Uterus (tissue), 4 donors: ENCODE results near the gene ZDHHC11. TPM values are rescaled to one million over a fixed set of nuclear protein-coding genes. Genes with fewer than 3 reads are reported as not detected.
A peak's percentile ranks its signal among the peaks of the same experiment; 100 is the strongest.
"Not testable (repeated sequence)": the region's sequence is repeated elsewhere in the genome, so short reads cannot be mapped to it uniquely, and the experiment has no call there.

ENCODE experiments used
- DNase-seq, 2 donors: peaks; one replicate each; pipeline ENCODE4 v3.0.0-alpha.2; 2019 to 2020
- H3K27ac ChIP-seq, 2 donors: fragments of 200-600 bp; sonication (generic); 1 replicate in 1 of 2; 2 replicates in 1 of 2; pipeline ENCODE4 v1.5.1; 2016 to 2018
- H3K27me3 ChIP-seq, 2 donors: fragments of 200-600 bp; sonication (generic); one replicate each; pipeline ENCODE4 v1.5.1; 2018 to 2019; ENCODE audit warnings: control low read depth in 1 of 2
- H3K36me3 ChIP-seq, 2 donors: fragments of 200-600 bp; sonication (generic); one replicate each; pipeline ENCODE4 v1.5.1; 2019; ENCODE audit warnings: control low read depth in 1 of 2
- H3K4me1 ChIP-seq, 2 donors: fragments of 200-600 bp; sonication (generic); one replicate each; pipeline ENCODE4 v1.5.1; 2018 to 2019; ENCODE audit warnings: control low read depth in 1 of 2
- H3K4me3 ChIP-seq, 2 donors: fragments of 200-600 bp; sonication (generic); 1 replicate in 1 of 2; 2 replicates in 1 of 2; pipeline ENCODE4 v1.5.1; 2018 to 2019; ENCODE audit warnings: mild to moderate bottlenecking in 1 of 2
- H3K9me3 ChIP-seq, 2 donors: fragments of 200-600 bp; sonication (generic); one replicate each; pipeline ENCODE4 v1.5.1; 2019; ENCODE audit warnings: control low read depth in 1 of 2
- POLR2A ChIP-seq, 2 donors: fragments of 450-650 bp; IDR thresholded peaks; one replicate each; pipeline ENCODE4 v1.6.1; 2016; ENCODE audit warnings: antibody characterized with exemption in 2 of 2, mild to moderate bottlenecking in 1 of 2, moderate library complexity in 1 of 2
- intact Hi-C: fragments of 100-400 bp; cut with DNase I; formaldehyde crosslinking; loops from one replicate; pipeline ENCODE4 v1.15.1; 2023; ENCODE audit warnings: low total_unique reads
- total RNA-seq, 4 donors: library from RNA; depleted of rRNA in 3 of 4; stranded (reverse); fragments of >200 nt in 3 of 4; gene quantifications; one replicate each; pipeline versions ENCODE4 v1.1.0 to v1.2.4, GENCODE V29; 2014 to 2023
- TF ChIP-seq, protein P1 (sequence below), 4 experiments: fragments of 200-600 bp in 2 of 4; fragments of 450-650 bp in 2 of 4; sonication (generic) in 2 of 4; IDR thresholded peaks; one replicate each; pipeline ENCODE4 v1.5.1; 2016 to 2019; ENCODE audit warnings: antibody characterized with exemption in 4 of 4, mild to moderate bottlenecking in 2 of 4, moderate library complexity in 1 of 4
- donor health status: DM: yes; HTN: yes; CAD: no.

ZDHHC11 gene
- total RNA-seq, 4 donors from 2014 or later = 1.8 to 14.4 (median 8.2) TPM; not detected in 1

DNA sequence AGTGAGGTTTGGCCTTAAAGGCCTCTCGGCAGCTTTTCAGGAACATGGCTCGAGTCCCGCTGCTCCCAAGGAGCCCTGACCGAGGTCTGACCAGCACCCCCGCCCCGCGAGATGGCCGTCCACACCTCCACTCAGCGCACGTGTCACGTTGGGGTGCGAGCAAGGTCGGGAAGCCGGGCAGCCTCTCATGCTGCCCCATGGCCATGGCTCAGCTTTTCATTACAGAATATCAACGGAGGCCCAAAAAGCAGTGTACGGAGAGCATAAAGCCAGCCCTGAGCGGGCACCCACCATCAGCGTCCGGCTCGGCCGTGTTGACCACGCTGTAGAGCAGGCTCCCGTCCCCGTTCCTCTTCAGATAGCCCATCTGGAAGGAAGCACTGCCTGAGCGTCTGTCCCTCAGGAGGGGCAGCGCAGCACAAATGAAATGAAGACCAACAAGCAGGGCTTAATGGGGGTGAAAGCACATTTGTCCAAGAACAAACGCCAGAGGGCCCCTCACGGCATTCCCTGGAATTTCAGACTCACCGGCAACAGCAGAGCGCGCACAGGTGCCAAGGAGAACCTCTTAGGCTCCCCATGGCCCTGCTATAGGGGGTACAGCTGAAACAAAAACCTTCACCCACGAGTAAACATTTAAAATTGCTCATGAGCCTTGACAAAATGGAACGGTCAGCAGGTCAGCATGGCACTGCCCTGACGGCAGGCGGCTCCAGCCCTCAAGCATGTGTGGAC, 30.2 kb upstream of the ZDHHC11 start:
- no peaks in the 10 kb centered on the region for H3K4me1 ChIP-seq
- intact Hi-C loops = no loop called here
- peak in 1 of 2 donors; percentile 6 for DNase-seq

DNA sequence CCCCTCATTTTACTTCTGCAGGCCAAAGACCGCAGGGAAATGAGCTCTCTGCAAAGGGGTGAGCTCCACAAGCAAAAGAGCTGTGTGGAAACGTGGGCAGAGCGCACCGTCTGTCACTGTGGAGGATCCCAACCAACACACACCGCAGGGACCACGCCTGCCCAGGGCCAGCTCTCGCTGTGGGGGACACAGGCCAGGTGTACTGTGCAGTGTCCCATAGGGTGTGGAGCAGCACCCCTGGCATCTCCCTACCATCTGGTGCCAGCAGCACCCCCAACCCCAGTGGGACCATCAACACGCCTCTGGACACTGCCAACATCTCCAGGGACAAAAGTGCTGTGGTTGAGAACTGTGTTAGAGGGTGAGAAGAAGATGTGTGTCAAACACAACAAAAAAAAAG, 27.9 kb upstream of the ZDHHC11 start:
- H3K27ac ChIP-seq, H3K4me1 ChIP-seq, intact Hi-C loops, H3K4me3 ChIP-seq, H3K36me3 ChIP-seq, H3K27me3 ChIP-seq, DNase-seq, H3K9me3 ChIP-seq: not testable (repeated sequence)

More for the DNA sequence above, 30.2 kb upstream of the ZDHHC11 start:
- no peak overlapping the region for H3K27ac ChIP-seq
- H3K4me3 ChIP-seq = no peak overlapping the region
- no peak for TF ChIP-seq POLR2A (IDR thresholded peaks at IDR 0.05)
- TF ChIP-seq, protein P1, sequence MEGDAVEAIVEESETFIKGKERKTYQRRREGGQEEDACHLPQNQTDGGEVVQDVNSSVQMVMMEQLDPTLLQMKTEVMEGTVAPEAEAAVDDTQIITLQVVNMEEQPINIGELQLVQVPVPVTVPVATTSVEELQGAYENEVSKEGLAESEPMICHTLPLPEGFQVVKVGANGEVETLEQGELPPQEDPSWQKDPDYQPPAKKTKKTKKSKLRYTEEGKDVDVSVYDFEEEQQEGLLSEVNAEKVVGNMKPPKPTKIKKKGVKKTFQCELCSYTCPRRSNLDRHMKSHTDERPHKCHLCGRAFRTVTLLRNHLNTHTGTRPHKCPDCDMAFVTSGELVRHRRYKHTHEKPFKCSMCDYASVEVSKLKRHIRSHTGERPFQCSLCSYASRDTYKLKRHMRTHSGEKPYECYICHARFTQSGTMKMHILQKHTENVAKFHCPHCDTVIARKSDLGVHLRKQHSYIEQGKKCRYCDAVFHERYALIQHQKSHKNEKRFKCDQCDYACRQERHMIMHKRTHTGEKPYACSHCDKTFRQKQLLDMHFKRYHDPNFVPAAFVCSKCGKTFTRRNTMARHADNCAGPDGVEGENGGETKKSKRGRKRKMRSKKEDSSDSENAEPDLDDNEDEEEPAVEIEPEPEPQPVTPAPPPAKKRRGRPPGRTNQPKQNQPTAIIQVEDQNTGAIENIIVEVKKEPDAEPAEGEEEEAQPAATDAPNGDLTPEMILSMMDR (IDR thresholded peaks at IDR 0.05) = no peak
- H3K9me3 ChIP-seq = no peaks in the 10 kb centered on the region
- no peaks in the 10 kb centered on the region for H3K27me3 ChIP-seq
- no peaks in the 10 kb centered on the region for H3K36me3 ChIP-seq

DNA sequence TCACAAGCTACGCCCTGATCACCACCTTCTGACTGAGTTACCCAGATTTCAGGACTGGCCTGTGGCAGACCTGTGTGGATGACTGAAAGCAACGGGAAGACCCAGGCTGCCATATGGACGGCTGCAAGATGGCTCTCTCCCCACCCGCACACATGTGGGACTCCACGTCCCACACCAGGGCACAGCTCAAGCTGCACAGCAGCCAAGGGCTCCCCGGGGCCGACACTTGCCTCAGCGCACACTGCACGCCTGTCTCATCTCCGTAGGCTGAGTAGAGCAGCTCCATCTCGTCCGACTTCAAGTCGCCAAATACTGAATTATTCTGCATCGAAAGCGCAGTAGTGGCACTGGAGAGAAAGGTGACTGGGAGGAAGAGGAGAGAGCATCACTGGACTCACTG, 27.3 kb upstream of the ZDHHC11 start:
- TF ChIP-seq, protein P1 (IDR thresholded peaks at IDR 0.05) = no peak
- TF ChIP-seq POLR2A (IDR thresholded peaks at IDR 0.05) = no peak
- H3K27me3 ChIP-seq = no peaks in the 10 kb centered on the region
- intact Hi-C loops = no loop called here
- no peaks in the 10 kb centered on the region for H3K4me1 ChIP-seq
- no peak overlapping the region for H3K27ac ChIP-seq
- H3K9me3 ChIP-seq = no peaks in the 10 kb centered on the region
- H3K4me3 ChIP-seq = no peak overlapping the region
- no peak for DNase-seq
- H3K36me3 ChIP-seq = no peaks in the 10 kb centered on the region

DNA sequence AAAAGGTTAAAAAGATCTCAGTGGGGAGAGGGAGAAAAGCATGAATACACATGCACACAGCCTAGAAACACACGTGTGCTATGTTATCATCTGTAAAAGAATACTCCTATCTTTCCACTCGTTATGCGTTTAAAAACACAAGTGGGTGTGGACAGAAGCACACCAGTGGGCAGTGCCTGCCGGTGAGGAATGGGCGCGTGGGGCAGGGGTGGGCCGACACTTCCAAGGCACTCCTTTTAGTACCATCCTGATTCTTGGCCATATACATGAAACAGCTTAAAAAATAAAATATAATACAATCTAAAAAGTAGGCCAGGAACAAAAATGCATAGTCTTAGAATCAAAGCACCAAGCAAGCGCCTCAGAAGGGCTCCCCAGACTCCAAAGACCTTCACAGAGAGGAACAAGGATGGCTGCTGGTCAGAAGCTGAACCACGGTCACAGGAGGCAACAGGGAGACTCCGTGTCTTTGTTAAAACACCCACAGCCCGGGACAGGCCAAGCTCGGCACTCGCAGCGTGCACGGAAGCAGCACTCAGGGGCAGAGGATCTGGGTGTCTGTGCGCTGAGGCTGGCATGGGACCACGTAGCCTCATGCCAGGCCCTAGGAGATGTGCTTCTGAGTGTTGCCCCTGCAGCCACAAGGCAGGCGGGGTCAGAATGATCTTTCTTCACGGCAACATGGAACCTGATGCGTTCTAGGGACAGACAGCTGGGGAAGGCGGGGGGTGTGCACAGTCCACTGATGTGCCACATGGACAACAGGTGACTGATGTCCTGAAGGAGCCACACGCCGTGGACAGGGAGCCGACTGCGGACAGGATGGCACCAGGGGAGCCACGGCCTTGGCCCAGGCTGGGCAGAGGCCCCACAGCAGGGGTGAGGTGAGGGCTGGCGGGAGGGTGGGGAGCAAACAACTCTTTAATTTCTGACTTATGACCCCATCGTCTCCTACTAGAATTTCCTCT, 25.9 kb upstream of the ZDHHC11 start:
- DNase-seq = no peak
- Histone ChIP-seq H3K4me3 (no peak overlapping the region), H3K4me1 (no peaks in the 10 kb centered on the region), H3K27ac (no peak overlapping the region), H3K27me3 (no peaks in the 10 kb centered on the region), H3K9me3 (no peaks in the 10 kb centered on the region), H3K36me3 (no peaks in the 10 kb centered on the region)
- TF ChIP-seq POLR2A (IDR thresholded peaks at IDR 0.05) = no peak
- TF ChIP-seq, protein P1 (IDR thresholded peaks at IDR 0.05) = no peak
- intact Hi-C loops = no loop called here

DNA sequence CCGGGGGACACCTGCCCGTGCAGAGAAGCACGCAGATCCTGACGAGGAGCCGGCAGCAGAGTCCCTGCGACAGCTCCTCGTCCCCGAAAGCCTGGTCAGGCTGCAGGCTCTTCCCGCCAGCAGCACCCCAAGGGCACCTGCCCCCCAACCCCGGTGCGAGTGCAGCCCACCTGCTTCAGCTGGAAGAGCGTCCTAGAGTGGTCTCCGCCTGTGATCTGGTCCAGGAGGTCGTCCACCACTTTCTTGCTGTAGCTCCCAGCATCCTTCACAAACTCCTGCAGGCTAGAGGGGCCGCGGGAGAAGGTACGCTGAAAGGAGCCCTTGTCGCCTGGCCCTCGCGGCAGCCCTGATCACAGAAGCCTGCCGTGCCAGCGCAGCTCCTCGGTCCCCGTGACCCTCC, 25.1 kb upstream of the ZDHHC11 start:
- intact Hi-C loops = no loop called here
- Histone ChIP-seq H3K9me3 (no peaks in the 10 kb centered on the region), H3K4me3 (no peak overlapping the region), H3K27me3 (no peaks in the 10 kb centered on the region), H3K36me3 (no peaks in the 10 kb centered on the region), H3K4me1 (no peaks in the 10 kb centered on the region), H3K27ac (no peak overlapping the region)
- TF ChIP-seq POLR2A (IDR thresholded peaks at IDR 0.05) = no peak
- TF ChIP-seq, protein P1 (IDR thresholded peaks at IDR 0.05) = no peak
- no peak for DNase-seq
